ENCODE results near the gene FEM1A.

Gene FEM1A

GRCh38 chr19:4811328-4812131 lies 20.0 kb downstream of the FEM1A start:
- no peak for DNase-seq (ENCODE audit: extremely low read depth, low read depth)
- TF ChIP-seq, protein P1, sequence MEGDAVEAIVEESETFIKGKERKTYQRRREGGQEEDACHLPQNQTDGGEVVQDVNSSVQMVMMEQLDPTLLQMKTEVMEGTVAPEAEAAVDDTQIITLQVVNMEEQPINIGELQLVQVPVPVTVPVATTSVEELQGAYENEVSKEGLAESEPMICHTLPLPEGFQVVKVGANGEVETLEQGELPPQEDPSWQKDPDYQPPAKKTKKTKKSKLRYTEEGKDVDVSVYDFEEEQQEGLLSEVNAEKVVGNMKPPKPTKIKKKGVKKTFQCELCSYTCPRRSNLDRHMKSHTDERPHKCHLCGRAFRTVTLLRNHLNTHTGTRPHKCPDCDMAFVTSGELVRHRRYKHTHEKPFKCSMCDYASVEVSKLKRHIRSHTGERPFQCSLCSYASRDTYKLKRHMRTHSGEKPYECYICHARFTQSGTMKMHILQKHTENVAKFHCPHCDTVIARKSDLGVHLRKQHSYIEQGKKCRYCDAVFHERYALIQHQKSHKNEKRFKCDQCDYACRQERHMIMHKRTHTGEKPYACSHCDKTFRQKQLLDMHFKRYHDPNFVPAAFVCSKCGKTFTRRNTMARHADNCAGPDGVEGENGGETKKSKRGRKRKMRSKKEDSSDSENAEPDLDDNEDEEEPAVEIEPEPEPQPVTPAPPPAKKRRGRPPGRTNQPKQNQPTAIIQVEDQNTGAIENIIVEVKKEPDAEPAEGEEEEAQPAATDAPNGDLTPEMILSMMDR (IDR thresholded peaks at IDR 0.05; ENCODE audit: low read depth, low read length), result peak; percentile 85

DNA sequence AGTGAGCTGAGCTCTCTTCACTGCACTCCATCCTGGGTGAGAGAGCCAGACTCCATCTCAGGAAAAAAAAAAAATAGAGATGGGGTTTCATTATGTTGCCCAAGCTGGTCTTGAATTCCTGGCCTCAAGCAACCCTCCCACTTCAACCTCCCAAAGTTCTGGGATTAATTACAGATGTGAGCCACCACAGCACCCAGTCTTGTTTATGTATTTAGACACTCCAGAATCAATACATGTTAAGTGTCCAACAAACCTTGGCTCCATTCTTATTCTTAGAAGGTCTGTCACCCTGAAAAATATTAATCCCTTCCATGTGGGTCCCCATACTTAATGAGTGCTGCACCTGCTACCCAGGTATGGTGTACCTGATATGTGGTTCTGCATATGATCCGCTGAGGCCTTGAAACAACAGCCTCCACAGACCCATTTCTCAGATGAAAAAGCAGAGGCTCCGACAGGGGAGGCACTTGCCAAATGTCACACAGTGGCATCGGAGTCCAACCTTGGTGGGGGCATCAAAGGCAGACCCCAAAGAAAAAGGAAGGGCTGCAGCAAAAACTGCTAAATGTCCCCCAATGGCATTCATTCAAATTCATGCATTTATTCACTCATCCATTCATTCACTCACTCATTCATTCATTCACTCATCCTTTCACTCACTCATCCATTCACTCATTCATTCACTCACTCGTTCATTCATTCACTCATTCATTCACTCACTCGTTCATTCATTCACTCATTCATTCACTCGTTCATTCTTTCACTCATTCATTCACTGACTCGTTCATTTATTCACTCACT lies 23.3 kb downstream of the FEM1A start:
- DNase-seq (ENCODE audit: extremely low read depth, low read depth), result peak; percentile 75
- TF ChIP-seq, protein P1 (IDR thresholded peaks at IDR 0.05; ENCODE audit: low read depth, low read length), result no peak

DNA sequence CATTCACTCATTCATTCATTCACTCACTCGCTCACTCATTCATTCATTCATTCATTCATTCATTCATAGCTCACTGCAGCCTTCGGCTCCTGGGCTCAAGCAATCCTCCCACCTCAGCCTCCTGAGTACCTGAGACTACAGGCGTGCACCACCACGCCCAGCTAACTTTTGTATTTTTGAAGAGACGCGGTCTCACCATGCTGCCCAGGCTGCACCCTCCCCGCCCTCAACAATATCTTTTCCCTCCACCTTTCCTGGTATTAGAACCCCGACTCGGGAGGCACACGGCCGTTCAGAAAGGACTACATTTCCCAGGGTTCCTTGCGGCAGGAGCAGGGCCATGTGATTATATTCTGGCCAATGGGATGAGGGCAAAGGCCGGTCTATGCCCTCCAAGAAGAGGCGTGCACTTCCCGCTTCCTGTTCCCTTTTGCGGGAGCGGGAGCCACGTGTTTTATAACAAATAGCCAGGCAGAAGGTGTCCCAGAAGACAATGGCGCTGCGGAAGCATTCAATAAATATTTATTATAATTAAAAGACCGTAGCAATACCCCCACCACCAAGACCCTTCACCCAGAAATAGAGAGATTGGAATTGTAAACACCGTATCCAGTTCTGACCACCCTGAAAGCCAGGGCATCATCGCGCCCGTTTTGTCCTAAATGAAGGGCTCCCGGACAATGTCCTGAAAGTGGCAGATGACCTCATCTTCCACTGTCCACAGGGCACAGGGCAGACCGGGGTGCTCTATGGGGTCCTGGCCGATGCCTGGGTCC lies 24.1 kb downstream of the FEM1A start:
- TF ChIP-seq, protein P1 (IDR thresholded peaks at IDR 0.05; ENCODE audit: low read depth, low read length), result no peak
- DNase-seq (ENCODE audit: extremely low read depth, low read depth), result peak; percentile 79

DNA sequence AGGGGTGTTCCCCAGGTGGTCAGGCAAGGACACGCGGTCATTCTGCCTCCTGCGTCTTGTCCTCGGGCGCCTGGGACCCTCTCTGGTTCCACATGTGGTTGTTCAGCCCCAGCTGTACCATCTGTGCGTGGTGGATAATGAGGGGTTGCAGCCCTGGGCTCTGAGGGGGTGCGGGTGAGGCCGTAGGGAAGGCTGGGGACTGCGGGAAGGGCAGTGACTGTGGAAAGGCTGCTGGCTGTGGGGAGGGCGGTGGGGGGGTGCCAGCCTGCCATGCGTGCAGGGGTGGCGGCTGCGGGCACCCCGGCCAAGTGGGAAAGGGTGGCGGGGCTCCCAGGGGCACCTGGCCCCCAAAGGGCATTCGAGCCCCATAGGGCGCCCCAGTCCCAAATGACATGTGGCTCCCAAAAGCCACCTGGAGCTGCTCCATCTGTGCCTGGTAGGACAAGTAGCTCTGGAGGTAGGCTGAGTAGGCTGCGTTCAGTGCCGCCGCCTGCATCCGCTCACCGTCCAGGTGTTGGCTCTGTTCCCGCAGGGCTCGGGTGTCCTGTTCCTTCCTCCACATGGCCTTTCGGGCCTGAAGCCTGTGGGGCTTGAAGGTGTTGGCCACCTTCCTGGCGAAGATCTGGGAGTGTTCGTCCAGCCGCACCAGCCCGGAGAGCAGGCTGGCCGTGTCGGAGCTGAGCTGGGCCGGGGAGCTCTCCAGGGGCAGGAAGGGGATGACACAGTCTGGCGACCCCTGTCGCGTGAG lies 24.8 kb downstream of the FEM1A start:
- DNase-seq (ENCODE audit: extremely low read depth, low read depth), result no peak
- TF ChIP-seq, protein P1 (IDR thresholded peaks at IDR 0.05; ENCODE audit: low read depth, low read length), result no peak

DNA sequence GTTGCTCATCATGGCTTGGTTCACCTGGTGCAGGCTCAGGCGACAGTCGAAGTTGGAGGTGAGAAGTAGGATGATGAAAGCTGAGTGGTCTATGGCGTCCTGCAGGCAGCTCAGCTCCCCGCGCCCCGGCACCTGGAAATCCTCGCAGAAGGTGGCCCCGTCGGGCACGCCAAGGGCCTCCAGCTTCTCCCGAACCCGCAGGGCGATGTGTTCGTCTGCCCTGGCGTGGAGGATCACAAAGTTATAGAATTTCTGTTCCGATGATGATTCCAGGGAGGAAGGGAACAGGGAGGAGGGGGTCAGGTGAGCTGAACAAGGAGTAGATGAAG lies 25.4 kb downstream of the FEM1A start:
- DNase-seq (ENCODE audit: extremely low read depth, low read depth), result no peak
- TF ChIP-seq, protein P1 (IDR thresholded peaks at IDR 0.05; ENCODE audit: low read depth, low read length), result no peak

DNA sequence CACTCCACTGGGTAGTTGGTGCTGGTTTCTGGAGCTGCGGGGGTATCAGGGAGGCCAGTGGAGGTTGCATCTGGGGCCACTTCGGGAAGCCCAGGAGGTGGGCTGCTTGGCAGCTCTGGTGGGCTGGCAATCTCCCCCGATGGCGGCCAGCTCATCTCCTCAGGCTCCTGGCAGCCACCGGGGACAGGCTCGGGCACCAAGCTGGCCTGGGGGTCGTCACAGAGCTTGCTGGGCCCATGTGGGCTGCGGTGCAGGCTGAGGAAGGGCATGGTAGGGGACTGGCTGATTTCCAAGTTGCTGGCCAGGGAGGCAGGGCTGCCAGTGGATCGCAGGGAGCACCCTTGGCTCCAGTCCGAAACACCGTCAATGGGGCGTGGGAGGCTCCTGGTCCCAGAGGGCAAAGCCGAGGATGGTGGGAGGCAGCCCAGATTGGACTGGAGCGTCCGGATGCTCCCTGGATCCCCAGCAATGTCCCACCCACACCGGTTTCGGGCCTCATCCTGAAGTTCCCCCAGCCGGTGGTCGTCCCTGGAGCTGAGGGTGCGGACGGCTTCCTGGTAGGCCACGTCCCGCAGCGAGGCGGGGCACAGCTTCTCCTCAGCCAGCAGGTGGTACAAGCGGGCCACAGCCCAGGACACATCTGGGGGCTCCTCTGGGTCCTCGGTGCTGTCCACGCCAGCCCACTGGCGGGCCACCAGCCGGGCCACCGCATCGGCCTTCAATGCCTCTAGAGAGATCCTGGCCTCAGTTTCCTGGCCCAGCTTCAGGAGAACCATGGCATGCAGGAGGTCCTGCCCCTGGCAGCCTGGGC lies 26.1 kb downstream of the FEM1A start:
- DNase-seq (ENCODE audit: extremely low read depth, low read depth), result no peak
- TF ChIP-seq, protein P1 (IDR thresholded peaks at IDR 0.05; ENCODE audit: low read depth, low read length), result no peak
